ENCODE results near the gene RBPMS2.

The RBPMS2 gene

GRCh38 chr15:64696481-64696880 lies 78.9 kb downstream of the RBPMS2 start:
- H4K20me1 ChIP-seq (ENCODE audit: insufficient read depth, low read length): peaks cover 33% of the 10 kb centered on the region
- H3K36me3 ChIP-seq (ENCODE audit: insufficient read depth, low read length): peaks cover 24% of the 10 kb centered on the region
- H3K9ac ChIP-seq (ENCODE audit: low read depth, low read length): no peak overlapping the region
- H3K4me1 ChIP-seq (ENCODE audit: insufficient read depth, low read length): peaks cover 26% of the 10 kb centered on the region
- H3K27ac ChIP-seq (ENCODE audit: low read length): no peak overlapping the region
- no peaks in the 10 kb centered on the region for H3K27me3 ChIP-seq (ENCODE audit: insufficient read depth, low read length, poor library complexity)
- no peak overlapping the region for H3K4me2 ChIP-seq (ENCODE audit: insufficient read depth, low read length)
- H3K79me2 ChIP-seq (ENCODE audit: insufficient read depth, low read length): peaks cover 75% of the 10 kb centered on the region
- DNase-seq (no peak), ATAC-seq (ENCODE audit: insufficient read depth, low read depth) (no peak)
- H3K4me3 ChIP-seq (ENCODE audit: low read depth in 1 of 2, low read length in 2 of 2): no peak overlapping the region
- H2AFZ ChIP-seq (ENCODE audit: low read depth, low read length): no peak overlapping the region
- TF ChIP-seq, protein P1, sequence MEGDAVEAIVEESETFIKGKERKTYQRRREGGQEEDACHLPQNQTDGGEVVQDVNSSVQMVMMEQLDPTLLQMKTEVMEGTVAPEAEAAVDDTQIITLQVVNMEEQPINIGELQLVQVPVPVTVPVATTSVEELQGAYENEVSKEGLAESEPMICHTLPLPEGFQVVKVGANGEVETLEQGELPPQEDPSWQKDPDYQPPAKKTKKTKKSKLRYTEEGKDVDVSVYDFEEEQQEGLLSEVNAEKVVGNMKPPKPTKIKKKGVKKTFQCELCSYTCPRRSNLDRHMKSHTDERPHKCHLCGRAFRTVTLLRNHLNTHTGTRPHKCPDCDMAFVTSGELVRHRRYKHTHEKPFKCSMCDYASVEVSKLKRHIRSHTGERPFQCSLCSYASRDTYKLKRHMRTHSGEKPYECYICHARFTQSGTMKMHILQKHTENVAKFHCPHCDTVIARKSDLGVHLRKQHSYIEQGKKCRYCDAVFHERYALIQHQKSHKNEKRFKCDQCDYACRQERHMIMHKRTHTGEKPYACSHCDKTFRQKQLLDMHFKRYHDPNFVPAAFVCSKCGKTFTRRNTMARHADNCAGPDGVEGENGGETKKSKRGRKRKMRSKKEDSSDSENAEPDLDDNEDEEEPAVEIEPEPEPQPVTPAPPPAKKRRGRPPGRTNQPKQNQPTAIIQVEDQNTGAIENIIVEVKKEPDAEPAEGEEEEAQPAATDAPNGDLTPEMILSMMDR (IDR thresholded peaks at IDR 0.05; ENCODE audit: borderline replicate concordance, extremely low read depth, low read length, poor library complexity, severe bottlenecking): no peak
- no peak for TF ChIP-seq EZH2 (IDR thresholded peaks at IDR 0.05; ENCODE audit: borderline replicate concordance, low read depth, low read length, severe bottlenecking)
- no peaks in the 10 kb centered on the region for H3K9me3 ChIP-seq (ENCODE audit: insufficient read depth, low read length, severe bottlenecking)

- DNase-seq (no peak), ATAC-seq (ENCODE audit: insufficient read depth, low read depth) (no peak)
- H3K4me2 ChIP-seq (ENCODE audit: insufficient read depth, low read length): no peak overlapping the region
- no peak overlapping the region for H3K4me3 ChIP-seq (ENCODE audit: low read depth in 1 of 2, low read length in 2 of 2)
- H3K9ac ChIP-seq (ENCODE audit: low read depth, low read length): no peak overlapping the region
- H3K36me3 ChIP-seq (ENCODE audit: insufficient read depth, low read length): peaks cover 32% of the 10 kb centered on the region
- no peak overlapping the region for H2AFZ ChIP-seq (ENCODE audit: low read depth, low read length)
- TF ChIP-seq, protein P1 (IDR thresholded peaks at IDR 0.05; ENCODE audit: borderline replicate concordance, extremely low read depth, low read length, poor library complexity, severe bottlenecking): no peak
- TF ChIP-seq EZH2 (IDR thresholded peaks at IDR 0.05; ENCODE audit: borderline replicate concordance, low read depth, low read length, severe bottlenecking): no peak
- H3K79me2 ChIP-seq (ENCODE audit: insufficient read depth, low read length): peaks cover 71% of the 10 kb centered on the region
- no peaks in the 10 kb centered on the region for H3K27me3 ChIP-seq (ENCODE audit: insufficient read depth, low read length, poor library complexity)
- H3K27ac ChIP-seq (ENCODE audit: low read length): no peak overlapping the region
- H3K4me1 ChIP-seq (ENCODE audit: insufficient read depth, low read length): peaks cover 17% of the 10 kb centered on the region
- H3K9me3 ChIP-seq (ENCODE audit: insufficient read depth, low read length, severe bottlenecking): no peaks in the 10 kb centered on the region
- peaks cover 35% of the 10 kb centered on the region for H4K20me1 ChIP-seq (ENCODE audit: insufficient read depth, low read length)
These were observed 79.8 kb downstream of the RBPMS2 start for GRCh38 chr15:64695561-64695992.

GRCh38 chr15:64694816-64695215 lies 80.6 kb downstream of the RBPMS2 start:
- Histone ChIP-seq H3K9me3 (ENCODE audit: insufficient read depth, low read length, severe bottlenecking) (no peaks in the 10 kb centered on the region), H3K79me2 (ENCODE audit: insufficient read depth, low read length) (peaks cover 63% of the 10 kb centered on the region), H3K9ac (ENCODE audit: low read depth, low read length) (no peak overlapping the region), H4K20me1 (ENCODE audit: insufficient read depth, low read length) (peaks cover 28% of the 10 kb centered on the region), H3K27ac (ENCODE audit: low read length) (no peak overlapping the region), H3K4me2 (ENCODE audit: insufficient read depth, low read length) (no peak overlapping the region), H3K4me1 (ENCODE audit: insufficient read depth, low read length) (peaks cover 9% of the 10 kb centered on the region), H3K4me3 (ENCODE audit: low read depth in 1 of 2, low read length in 2 of 2) (no peak overlapping the region), H2AFZ (ENCODE audit: low read depth, low read length) (no peak overlapping the region), H3K36me3 (ENCODE audit: insufficient read depth, low read length) (peaks cover 32% of the 10 kb centered on the region), H3K27me3 (ENCODE audit: insufficient read depth, low read length, poor library complexity) (no peaks in the 10 kb centered on the region)
- TF ChIP-seq, protein P1 (IDR thresholded peaks at IDR 0.05; ENCODE audit: borderline replicate concordance, extremely low read depth, low read length, poor library complexity, severe bottlenecking): no peak
- TF ChIP-seq EZH2 (IDR thresholded peaks at IDR 0.05; ENCODE audit: borderline replicate concordance, low read depth, low read length, severe bottlenecking): no peak
- DNase-seq (no peak), ATAC-seq (ENCODE audit: insufficient read depth, low read depth) (no peak)

DNA sequence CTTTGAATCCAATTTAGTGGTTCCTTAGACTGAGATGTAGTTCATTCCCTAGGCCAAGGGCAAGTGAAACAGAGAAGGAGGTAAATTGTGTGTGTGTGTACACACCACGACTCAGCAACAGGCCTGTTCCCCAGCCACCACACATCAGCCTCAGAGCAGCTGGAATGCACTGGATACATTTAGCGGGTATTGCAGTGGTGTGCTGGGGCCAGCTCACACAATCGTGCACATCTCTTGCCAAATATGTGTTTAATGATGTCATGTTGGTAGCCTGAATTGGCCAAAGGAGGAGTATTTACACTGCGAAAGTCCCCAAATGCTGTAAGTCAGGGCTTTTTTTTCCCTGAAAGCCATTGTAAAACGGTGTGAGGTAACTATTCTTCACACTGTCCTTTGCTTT lies 82.3 kb downstream of the RBPMS2 start:
- peaks cover 43% of the 10 kb centered on the region for H3K36me3 ChIP-seq (ENCODE audit: insufficient read depth, low read length)
- DNase-seq: no peak
- no peak for ATAC-seq (ENCODE audit: insufficient read depth, low read depth)

More for the DNA sequence above, 82.3 kb downstream of the RBPMS2 start:
- H3K4me1 ChIP-seq (ENCODE audit: insufficient read depth, low read length): no peaks in the 10 kb centered on the region
- no peak overlapping the region for H2AFZ ChIP-seq (ENCODE audit: low read depth, low read length)
- no peaks in the 10 kb centered on the region for H3K9me3 ChIP-seq (ENCODE audit: insufficient read depth, low read length, severe bottlenecking)
- no peak overlapping the region for H3K9ac ChIP-seq (ENCODE audit: low read depth, low read length)
- H3K4me2 ChIP-seq (ENCODE audit: insufficient read depth, low read length): no peak overlapping the region
- no peak for TF ChIP-seq EZH2 (IDR thresholded peaks at IDR 0.05; ENCODE audit: borderline replicate concordance, low read depth, low read length, severe bottlenecking)
- TF ChIP-seq, protein P1 (IDR thresholded peaks at IDR 0.05; ENCODE audit: borderline replicate concordance, extremely low read depth, low read length, poor library complexity, severe bottlenecking): no peak
- H3K4me3 ChIP-seq (ENCODE audit: low read depth in 1 of 2, low read length in 2 of 2): no peak overlapping the region
- H4K20me1 ChIP-seq (ENCODE audit: insufficient read depth, low read length): peaks cover 21% of the 10 kb centered on the region
- H3K27ac ChIP-seq (ENCODE audit: low read length): no peak overlapping the region
- no peaks in the 10 kb centered on the region for H3K27me3 ChIP-seq (ENCODE audit: insufficient read depth, low read length, poor library complexity)
- H3K79me2 ChIP-seq (ENCODE audit: insufficient read depth, low read length): peaks cover 47% of the 10 kb centered on the region

Measured in DND-41 (cell line).